Measurements from ENCODE around the gene HAPLN3.

The HAPLN3 gene

GRCh38 chr15:88878720-88879184 is 16.6 kb downstream of the HAPLN3 start:
- Histone ChIP-seq H3K4me3 (ENCODE audit: insufficient read depth, low read depth, low read length, poor library complexity, severe bottlenecking) (no peak overlapping the region), H3K9me3 (ENCODE audit: control insufficient read depth, low read length) (no peaks in the 10 kb centered on the region), H3K36me3 (ENCODE audit: control insufficient read depth, insufficient read depth, low read length) (peaks cover 74% of the 10 kb centered on the region), H3K27me3 (replicated peaks; ENCODE audit: control insufficient read depth, insufficient read depth, low read length, poor library complexity, severe bottlenecking) (no peaks in the 10 kb centered on the region), H3K4me1 (ENCODE audit: control insufficient read depth, insufficient read depth, low read length, poor library complexity, severe bottlenecking) (no peaks in the 10 kb centered on the region), H3K27ac (ENCODE audit: insufficient read depth, low read length, poor library complexity, severe bottlenecking) (no peak overlapping the region)
- no peak for DNase-seq

DNA sequence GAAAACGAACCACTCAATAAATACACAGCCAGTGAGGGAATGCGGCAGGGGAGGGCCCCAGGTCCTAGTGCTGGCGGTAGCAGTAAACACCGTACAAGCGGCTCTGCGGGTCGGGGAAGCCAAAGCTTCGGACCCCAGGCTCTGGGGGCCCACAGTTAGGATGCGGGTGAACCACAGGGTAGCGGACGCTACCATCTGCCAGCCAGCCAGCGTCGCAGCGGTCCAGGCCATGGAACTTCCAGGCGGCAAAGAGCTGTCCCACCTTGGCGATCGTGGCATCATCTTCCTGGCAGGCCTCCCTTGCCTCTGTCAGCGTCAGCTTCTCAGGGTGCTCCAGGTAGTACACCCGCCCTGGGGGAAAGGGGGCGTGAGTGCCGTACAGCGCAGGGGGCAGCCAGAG is 17.4 kb downstream of the HAPLN3 start:
- H3K4me1 ChIP-seq (ENCODE audit: control insufficient read depth, insufficient read depth, low read length, poor library complexity, severe bottlenecking): no peaks in the 10 kb centered on the region
- no peaks in the 10 kb centered on the region for H3K9me3 ChIP-seq (ENCODE audit: control insufficient read depth, low read length)
- no peak overlapping the region for H3K27ac ChIP-seq (ENCODE audit: insufficient read depth, low read length, poor library complexity, severe bottlenecking)
- no peak for DNase-seq
- H3K4me3 ChIP-seq (ENCODE audit: insufficient read depth, low read depth, low read length, poor library complexity, severe bottlenecking): no peak overlapping the region
- H3K27me3 ChIP-seq (replicated peaks; ENCODE audit: control insufficient read depth, insufficient read depth, low read length, poor library complexity, severe bottlenecking): no peaks in the 10 kb centered on the region
- peaks cover 72% of the 10 kb centered on the region for H3K36me3 ChIP-seq (ENCODE audit: control insufficient read depth, insufficient read depth, low read length)

GRCh38 chr15:88877415-88877814 is 17.9 kb downstream of the HAPLN3 start:
- Histone ChIP-seq H3K27ac (ENCODE audit: insufficient read depth, low read length, poor library complexity, severe bottlenecking) (no peak overlapping the region), H3K4me3 (ENCODE audit: insufficient read depth, low read depth, low read length, poor library complexity, severe bottlenecking) (no peak overlapping the region), H3K4me1 (ENCODE audit: control insufficient read depth, insufficient read depth, low read length, poor library complexity, severe bottlenecking) (no peaks in the 10 kb centered on the region), H3K36me3 (ENCODE audit: control insufficient read depth, insufficient read depth, low read length) (peaks cover 67% of the 10 kb centered on the region), H3K27me3 (replicated peaks; ENCODE audit: control insufficient read depth, insufficient read depth, low read length, poor library complexity, severe bottlenecking) (no peaks in the 10 kb centered on the region), H3K9me3 (ENCODE audit: control insufficient read depth, low read length) (no peaks in the 10 kb centered on the region)
- DNase-seq: no peak

GRCh38 chr15:88876573-88876972 is 18.8 kb downstream of the HAPLN3 start:
- no peaks in the 10 kb centered on the region for H3K4me1 ChIP-seq (ENCODE audit: control insufficient read depth, insufficient read depth, low read length, poor library complexity, severe bottlenecking)
- no peak overlapping the region for H3K27ac ChIP-seq (ENCODE audit: insufficient read depth, low read length, poor library complexity, severe bottlenecking)
- no peaks in the 10 kb centered on the region for H3K27me3 ChIP-seq (replicated peaks; ENCODE audit: control insufficient read depth, insufficient read depth, low read length, poor library complexity, severe bottlenecking)
- DNase-seq: no peak
- H3K4me3 ChIP-seq (ENCODE audit: insufficient read depth, low read depth, low read length, poor library complexity, severe bottlenecking): no peak overlapping the region
- H3K36me3 ChIP-seq (ENCODE audit: control insufficient read depth, insufficient read depth, low read length): peaks cover 59% of the 10 kb centered on the region
- no peaks in the 10 kb centered on the region for H3K9me3 ChIP-seq (ENCODE audit: control insufficient read depth, low read length)

GRCh38 chr15:88874684-88875083 is 20.7 kb downstream of the HAPLN3 start:
- Histone ChIP-seq H3K4me3 (ENCODE audit: insufficient read depth, low read depth, low read length, poor library complexity, severe bottlenecking) (no peak overlapping the region), H3K27ac (ENCODE audit: insufficient read depth, low read length, poor library complexity, severe bottlenecking) (no peak overlapping the region), H3K36me3 (ENCODE audit: control insufficient read depth, insufficient read depth, low read length) (peaks cover 40% of the 10 kb centered on the region), H3K27me3 (replicated peaks; ENCODE audit: control insufficient read depth, insufficient read depth, low read length, poor library complexity, severe bottlenecking) (no peaks in the 10 kb centered on the region), H3K4me1 (ENCODE audit: control insufficient read depth, insufficient read depth, low read length, poor library complexity, severe bottlenecking) (no peaks in the 10 kb centered on the region), H3K9me3 (ENCODE audit: control insufficient read depth, low read length) (no peaks in the 10 kb centered on the region)
- DNase-seq: no peak

GRCh38 chr15:88874275-88874674 is 21.1 kb downstream of the HAPLN3 start:
- H3K4me3 ChIP-seq (ENCODE audit: insufficient read depth, low read depth, low read length, poor library complexity, severe bottlenecking): no peak overlapping the region
- no peaks in the 10 kb centered on the region for H3K27me3 ChIP-seq (replicated peaks; ENCODE audit: control insufficient read depth, insufficient read depth, low read length, poor library complexity, severe bottlenecking)
- H3K9me3 ChIP-seq (ENCODE audit: control insufficient read depth, low read length): no peaks in the 10 kb centered on the region
- peaks cover 36% of the 10 kb centered on the region for H3K36me3 ChIP-seq (ENCODE audit: control insufficient read depth, insufficient read depth, low read length)
- no peak for DNase-seq
- no peak overlapping the region for H3K27ac ChIP-seq (ENCODE audit: insufficient read depth, low read length, poor library complexity, severe bottlenecking)
- H3K4me1 ChIP-seq (ENCODE audit: control insufficient read depth, insufficient read depth, low read length, poor library complexity, severe bottlenecking): no peaks in the 10 kb centered on the region

- H3K27me3 ChIP-seq (replicated peaks; ENCODE audit: control insufficient read depth, insufficient read depth, low read length, poor library complexity, severe bottlenecking): no peaks in the 10 kb centered on the region
- H3K4me1 ChIP-seq (ENCODE audit: control insufficient read depth, insufficient read depth, low read length, poor library complexity, severe bottlenecking): no peaks in the 10 kb centered on the region
- DNase-seq: no peak
- H3K4me3 ChIP-seq (ENCODE audit: insufficient read depth, low read depth, low read length, poor library complexity, severe bottlenecking): no peak overlapping the region
- H3K36me3 ChIP-seq (ENCODE audit: control insufficient read depth, insufficient read depth, low read length): peaks cover 31% of the 10 kb centered on the region
- H3K9me3 ChIP-seq (ENCODE audit: control insufficient read depth, low read length): no peaks in the 10 kb centered on the region
- H3K27ac ChIP-seq (ENCODE audit: insufficient read depth, low read length, poor library complexity, severe bottlenecking): no peak overlapping the region
Observed at GRCh38 chr15:88873786-88874185, 21.6 kb downstream of the HAPLN3 start.

DNA sequence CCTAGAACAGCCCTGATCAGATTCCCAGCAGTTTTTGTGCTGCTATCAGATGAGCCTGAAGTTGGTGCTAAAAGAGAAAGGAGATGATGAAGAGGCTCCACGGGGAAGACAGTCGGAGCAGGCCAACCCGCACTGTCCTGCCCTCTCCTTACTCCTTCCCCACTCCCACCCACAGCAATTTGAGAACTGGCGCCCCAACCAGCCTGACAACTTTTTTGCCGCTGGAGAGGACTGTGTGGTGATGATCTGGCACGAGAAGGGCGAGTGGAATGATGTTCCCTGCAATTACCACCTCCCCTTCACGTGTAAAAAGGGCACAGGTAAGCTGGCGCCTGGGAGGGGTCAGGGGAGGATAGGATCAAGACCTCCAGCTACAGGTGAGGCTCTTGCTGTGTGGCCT is 22.6 kb downstream of the HAPLN3 start:
- Histone ChIP-seq H3K27me3 (replicated peaks; ENCODE audit: control insufficient read depth, insufficient read depth, low read length, poor library complexity, severe bottlenecking) (no peaks in the 10 kb centered on the region), H3K9me3 (ENCODE audit: control insufficient read depth, low read length) (no peaks in the 10 kb centered on the region), H3K4me1 (ENCODE audit: control insufficient read depth, insufficient read depth, low read length, poor library complexity, severe bottlenecking) (no peaks in the 10 kb centered on the region), H3K36me3 (ENCODE audit: control insufficient read depth, insufficient read depth, low read length) (peaks cover 21% of the 10 kb centered on the region), H3K27ac (ENCODE audit: insufficient read depth, low read length, poor library complexity, severe bottlenecking) (no peak overlapping the region), H3K4me3 (ENCODE audit: insufficient read depth, low read depth, low read length, poor library complexity, severe bottlenecking) (no peak overlapping the region)
- no peak for DNase-seq

DNA sequence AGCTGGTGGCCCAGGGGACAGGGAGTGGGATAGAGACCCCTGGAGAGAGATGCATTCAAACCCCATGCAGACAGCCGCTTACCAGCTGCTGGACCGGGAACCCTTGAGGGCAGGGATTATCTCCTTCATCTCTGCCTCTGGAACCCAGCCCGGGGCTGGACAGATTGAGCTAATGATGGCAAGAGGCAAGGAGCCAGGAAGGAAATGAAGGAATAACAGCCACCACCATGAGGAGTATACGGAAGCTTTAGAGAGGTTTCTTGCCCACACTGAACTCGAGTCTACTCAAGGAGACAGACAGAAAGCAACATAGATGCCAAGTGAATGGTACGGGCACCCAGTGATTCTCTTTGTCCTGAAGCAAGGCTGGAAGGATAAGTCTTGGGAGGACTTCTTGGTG is 23.2 kb downstream of the HAPLN3 start:
- no peak for DNase-seq
- Histone ChIP-seq H3K27me3 (replicated peaks; ENCODE audit: control insufficient read depth, insufficient read depth, low read length, poor library complexity, severe bottlenecking) (no peaks in the 10 kb centered on the region), H3K9me3 (ENCODE audit: control insufficient read depth, low read length) (no peaks in the 10 kb centered on the region), H3K4me1 (ENCODE audit: control insufficient read depth, insufficient read depth, low read length, poor library complexity, severe bottlenecking) (no peaks in the 10 kb centered on the region), H3K4me3 (ENCODE audit: insufficient read depth, low read depth, low read length, poor library complexity, severe bottlenecking) (no peak overlapping the region), H3K27ac (ENCODE audit: insufficient read depth, low read length, poor library complexity, severe bottlenecking) (no peak overlapping the region), H3K36me3 (ENCODE audit: control insufficient read depth, insufficient read depth, low read length) (peaks cover 17% of the 10 kb centered on the region)

DNA sequence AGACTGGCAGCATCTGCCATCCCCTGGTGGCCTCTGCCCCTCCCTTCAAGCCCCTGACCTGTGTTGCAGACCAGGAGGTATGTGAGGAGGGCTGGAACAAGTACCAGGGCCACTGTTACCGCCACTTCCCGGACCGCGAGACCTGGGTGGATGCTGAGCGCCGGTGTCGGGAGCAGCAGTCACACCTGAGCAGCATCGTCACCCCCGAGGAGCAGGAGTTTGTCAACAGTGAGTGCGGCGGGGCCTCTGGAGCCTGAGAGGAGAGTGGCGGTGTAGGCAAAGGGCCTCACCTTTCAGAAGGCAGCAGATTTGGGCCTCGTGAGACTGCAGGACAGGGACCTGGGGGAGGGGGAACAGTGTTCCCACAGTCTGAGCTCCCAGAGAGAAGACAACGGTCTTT is 24.0 kb downstream of the HAPLN3 start:
- no peaks in the 10 kb centered on the region for H3K9me3 ChIP-seq (ENCODE audit: control insufficient read depth, low read length)
- H3K27me3 ChIP-seq (replicated peaks; ENCODE audit: control insufficient read depth, insufficient read depth, low read length, poor library complexity, severe bottlenecking): no peaks in the 10 kb centered on the region
- H3K36me3 ChIP-seq (ENCODE audit: control insufficient read depth, insufficient read depth, low read length): peaks cover 9% of the 10 kb centered on the region
- no peaks in the 10 kb centered on the region for H3K4me1 ChIP-seq (ENCODE audit: control insufficient read depth, insufficient read depth, low read length, poor library complexity, severe bottlenecking)
- H3K4me3 ChIP-seq (ENCODE audit: insufficient read depth, low read depth, low read length, poor library complexity, severe bottlenecking): no peak overlapping the region
- no peak for DNase-seq
- no peak overlapping the region for H3K27ac ChIP-seq (ENCODE audit: insufficient read depth, low read length, poor library complexity, severe bottlenecking)

Data from effector memory CD4-positive, alpha-beta T cell (primary cell).